Activated CD8-positive, alpha-beta memory T cell treated with anti-CD3 and anti-CD28 coated beads, Interleukin-2, amount 50 U/mL, for 24 hours (primary cell): ENCODE data around the gene C1QTNF1.
A peak's percentile ranks its signal among the peaks of the same experiment; 100 is the strongest.

Experiments used
- DNase-seq: peaks from one replicate; pipeline ENCODE4 v3.0.0-alpha.2; 2020; ENCODE audit errors: extremely low read depth

Gene C1QTNF1

DNA sequence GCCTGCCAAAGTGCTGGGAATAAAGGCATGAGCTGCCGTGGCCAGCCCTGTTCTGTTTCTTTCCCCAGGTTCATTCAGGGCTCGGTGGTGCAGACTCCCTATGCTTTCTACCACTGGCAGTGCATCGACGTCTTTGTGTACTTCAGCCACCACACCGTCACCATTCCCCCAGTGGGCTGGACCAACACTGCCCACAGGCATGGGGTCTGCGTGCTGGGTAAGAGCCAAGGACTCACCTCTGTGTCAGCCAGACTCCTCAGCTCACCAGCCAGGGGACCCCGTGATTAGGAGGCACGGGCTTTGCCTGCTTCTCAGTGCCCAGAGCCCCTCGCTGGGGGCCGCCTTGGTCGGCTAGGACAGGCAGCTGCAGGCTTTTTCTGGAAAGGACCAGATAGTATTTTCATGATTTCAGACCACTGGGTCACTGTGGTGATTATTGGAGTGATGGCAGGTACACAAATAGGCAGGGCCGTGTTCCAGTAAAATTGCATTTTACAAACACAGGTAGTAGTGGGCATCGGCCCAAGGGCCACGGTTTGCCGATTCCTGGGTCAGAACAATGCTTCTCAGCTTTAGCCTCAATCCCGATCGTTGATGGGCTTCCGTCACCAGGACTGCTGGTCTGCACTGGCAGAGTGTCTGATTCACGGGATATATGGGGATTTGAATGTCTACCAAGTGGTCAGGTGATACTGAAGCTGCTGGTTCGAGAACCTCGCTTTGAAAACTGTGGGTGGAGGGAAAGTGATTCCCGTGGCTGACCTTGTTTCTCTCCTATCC, 55.6 kb downstream of the C1QTNF1 start:
- no peak for DNase-seq

DNA sequence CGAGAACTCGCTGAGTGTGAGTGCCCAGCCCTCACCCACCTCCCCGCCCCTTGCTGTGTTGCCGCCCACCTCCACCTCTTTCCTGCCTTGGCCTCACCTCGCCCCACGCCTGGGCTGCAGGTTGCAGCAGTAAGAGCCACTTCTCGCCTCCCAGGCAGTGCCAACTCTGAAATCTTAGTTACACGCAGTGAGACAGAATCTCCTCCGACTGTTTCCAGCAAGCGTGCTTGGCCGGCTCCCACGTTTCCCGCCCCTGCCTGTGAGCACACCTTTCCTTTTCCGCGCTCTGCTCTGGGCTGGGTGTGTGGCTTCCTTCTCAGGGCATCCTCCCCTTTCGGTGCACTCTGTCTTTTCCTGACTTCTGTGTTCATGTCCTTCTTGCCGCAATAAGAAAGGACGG, 56.4 kb downstream of the C1QTNF1 start:
- DNase-seq: no peak

DNA sequence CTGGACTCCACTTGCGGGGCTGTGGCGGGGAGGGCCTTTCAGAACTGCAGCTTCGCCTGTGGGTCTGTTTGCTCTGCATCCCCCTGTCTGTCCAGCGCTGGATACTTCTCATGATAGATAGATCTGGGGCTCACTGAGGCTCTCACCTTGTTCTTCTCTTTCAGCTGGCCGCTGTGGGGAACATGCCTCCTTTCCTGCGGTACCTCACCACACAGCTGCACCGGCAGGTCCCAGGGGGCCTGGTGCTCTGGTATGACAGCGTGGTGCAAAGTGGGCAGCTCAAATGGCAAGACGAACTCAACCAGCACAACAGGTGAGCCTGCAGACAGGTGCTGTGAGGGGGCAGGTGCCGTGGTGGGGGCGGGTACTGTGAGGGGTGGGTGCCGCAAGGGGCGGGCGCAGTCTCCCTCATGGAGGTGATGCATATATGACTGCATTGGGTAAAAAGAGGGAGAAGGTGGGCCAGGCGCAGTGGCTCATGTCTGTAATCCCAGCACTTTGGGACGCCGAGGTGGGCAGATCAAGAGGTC, 56.9 kb downstream of the C1QTNF1 start:
- DNase-seq: no peak

DNA sequence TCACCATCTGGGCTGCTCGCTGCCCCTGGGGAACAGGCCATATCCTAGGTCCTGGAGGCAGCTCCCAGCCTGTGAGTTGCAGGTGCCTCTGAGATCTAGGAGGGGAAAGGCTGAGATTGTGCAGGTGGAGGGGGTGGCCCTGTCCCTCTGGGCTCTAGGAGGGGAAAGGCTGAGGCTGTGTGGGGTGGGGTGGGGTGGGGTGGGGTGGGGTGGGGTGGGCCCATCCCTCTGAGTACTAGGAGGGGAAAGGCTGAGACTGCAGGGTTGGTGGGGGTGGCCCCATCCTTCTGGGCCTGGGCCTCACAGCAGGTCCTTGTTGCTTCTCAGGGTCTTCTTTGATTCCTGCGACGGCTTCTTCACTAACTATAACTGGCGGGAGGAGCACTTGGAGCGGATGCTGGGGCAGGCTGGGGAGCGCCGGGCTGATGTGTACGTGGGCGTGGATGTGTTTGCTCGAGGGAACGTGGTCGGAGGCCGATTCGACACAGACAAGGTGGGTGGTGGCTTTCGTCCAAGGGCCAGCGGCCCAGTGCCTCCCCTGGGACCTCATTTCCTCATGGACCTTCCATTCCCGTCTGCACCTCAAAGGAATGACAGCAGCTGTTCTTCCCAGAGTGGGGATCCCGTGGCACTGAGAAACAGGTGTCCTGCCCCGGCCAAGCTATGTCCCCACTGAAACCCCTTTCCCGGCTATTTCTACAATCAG, 57.8 kb downstream of the C1QTNF1 start:
- no peak for DNase-seq

DNA sequence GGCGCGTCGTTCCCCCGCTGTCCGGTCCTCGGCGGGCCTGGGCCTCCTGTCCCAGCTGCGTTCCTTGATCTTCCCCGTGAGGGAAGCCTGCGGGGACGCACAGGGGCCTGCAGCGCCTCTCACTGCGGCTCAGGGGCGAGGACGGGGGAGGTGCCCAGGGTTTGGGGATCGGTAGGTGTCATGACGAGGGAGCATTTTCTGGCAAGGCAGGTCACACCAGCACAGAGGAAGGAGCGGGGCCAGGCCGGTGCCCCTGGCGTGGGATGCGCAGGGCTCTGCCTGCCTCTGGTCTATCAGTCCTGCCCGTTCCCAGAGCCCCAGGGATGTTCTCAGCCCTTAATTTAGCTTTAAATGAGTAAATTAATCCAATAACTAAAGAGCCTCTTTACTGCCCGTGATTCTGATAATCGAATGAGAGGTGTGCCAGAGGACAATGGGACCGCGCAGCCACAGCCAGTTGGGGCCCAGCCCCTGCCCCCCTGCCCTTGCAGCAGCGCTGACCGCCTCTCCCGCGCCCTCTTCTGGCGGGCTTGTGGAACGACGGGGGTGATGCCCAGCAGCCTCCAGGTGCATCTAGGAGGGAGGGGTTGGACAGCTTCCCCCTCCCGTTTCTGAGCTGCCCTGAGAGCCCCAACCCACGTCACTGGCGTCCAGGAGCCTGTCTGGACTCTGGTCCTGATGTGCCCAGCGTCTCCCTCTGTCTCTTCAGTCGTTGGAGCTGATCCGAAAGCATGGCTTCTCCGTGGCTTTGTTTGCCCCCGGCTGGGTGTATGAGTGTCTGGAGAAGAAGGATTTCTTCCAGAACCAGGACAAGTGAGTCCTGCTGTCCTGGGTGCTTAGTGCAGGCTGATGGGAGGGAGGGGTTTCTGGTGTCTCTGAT, 58.6 kb downstream of the C1QTNF1 start:
- DNase-seq: no peak

GRCh38 chr17:79083191-79083971, 59.4 kb downstream of the C1QTNF1 start:
- no peak for DNase-seq

DNA sequence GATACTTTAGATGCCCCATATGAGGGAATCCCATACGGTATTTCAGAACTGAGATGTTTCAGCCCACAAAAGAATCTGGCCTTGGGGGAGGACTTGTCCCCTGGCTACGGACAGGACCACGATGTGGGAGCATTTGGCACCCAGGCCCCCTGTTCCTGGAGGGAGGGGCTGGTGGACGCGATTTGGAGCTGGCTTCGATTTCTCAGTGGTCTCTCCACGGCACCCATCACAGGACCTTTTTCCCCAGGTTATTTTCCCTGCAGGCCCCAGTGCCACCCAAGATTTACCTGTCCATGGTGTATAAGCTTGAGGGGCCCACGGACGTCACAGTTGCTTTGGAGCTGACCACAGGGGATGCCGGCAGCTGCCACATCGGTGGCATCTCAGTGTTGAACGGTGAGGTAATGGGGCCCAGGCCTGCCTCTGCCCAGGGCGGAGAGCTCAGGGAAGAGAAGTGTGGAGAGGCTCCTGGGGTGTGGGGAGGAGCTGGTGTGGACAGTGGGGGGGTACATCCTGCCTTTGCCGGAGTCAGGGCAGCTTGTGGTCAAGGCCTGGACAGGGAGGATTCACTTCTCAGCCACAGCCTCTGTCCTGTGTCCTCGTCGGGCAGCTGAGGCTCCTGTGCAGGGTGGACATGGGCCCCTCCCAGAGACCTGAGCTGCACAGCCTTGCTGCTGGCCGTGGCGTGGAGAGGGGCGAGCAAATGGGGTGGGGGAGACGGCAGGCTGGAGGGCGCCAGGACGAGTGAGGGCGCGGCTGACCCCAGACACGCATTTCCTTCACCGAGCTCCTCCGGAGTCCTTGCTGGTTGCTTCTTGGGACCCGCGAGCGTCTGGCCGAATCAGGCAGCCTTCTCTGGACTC, 60.6 kb downstream of the C1QTNF1 start:
- DNase-seq: no peak

DNA sequence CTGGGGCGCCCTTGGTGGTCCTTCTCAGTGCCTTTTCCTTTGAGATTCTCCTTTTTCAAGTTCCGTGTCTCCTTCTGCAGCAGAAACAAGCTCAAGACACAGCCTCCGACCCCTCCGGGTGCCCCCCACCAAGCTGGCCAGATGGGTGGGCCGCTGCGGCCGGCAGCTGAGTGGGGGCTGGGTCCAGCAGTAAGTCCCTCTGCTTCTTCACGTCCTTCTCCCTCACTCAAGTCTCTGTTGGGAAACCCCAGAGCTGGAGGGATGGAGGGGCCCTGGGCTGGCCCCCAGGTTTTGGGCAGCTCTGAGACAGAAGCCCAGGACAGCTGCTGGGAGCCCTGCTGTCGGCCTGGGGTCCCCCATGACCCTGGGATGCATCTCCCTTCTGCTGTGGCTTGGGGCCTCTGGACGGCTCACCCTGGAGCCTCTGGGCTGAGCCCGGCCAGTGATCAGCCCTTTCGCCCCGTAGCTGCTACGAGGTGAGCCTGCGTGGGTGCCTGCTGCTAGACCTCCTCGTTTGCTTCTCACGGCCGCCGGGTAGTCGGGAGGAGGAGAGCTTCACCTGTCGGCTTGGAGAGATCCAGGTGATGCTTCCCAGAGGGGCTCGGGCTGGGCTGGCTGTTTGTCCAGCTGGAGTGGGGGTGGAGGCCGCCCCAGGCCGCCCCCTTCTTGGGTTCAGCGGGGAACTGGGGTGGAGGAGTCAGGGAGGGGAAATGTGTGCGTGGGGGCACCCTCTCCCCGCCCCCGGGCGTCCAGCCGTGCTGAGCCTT, 61.4 kb downstream of the C1QTNF1 start:
- DNase-seq: no peak

GRCh38 chr17:79085921-79086551, 62.1 kb downstream of the C1QTNF1 start:
- DNase-seq: no peak

GRCh38 chr17:79086609-79087427, 62.8 kb downstream of the C1QTNF1 start:
- DNase-seq: no peak

DNA sequence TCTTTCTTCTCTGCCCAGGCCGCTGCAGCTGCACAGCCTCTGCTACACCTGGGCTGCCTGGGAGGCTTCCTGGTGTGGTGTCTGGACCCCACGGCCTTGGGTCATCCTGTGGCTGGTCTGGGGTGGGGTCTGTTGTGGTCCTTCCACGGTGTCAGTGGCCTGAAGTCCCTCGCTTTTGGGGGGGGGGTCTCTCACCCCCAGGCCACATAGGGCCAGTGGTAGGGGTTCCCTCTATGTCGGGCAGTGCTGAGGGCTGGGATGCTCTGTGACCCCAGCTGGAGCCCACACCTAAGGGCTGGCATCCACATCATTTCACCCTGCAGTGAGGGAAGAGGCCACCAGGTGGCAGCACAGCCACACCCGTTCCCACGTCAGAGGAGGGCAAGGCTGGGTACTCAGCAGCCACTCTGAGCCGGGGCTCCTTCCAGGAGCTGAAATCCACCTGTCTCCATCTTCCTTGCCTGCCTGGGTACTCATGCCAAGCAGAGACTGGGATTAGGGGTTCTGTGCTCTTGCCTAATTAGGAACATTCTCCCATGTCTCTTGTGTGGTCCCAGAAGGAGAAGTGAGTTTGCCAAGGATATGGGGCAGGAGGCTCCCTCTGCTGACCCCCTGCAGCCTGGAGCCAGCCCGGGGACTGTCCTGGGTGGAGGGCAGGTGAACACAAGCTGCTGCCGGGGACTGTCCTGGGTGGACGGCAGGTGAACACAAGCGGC, 63.6 kb downstream of the C1QTNF1 start:
- DNase-seq: peak; percentile 49

DNA sequence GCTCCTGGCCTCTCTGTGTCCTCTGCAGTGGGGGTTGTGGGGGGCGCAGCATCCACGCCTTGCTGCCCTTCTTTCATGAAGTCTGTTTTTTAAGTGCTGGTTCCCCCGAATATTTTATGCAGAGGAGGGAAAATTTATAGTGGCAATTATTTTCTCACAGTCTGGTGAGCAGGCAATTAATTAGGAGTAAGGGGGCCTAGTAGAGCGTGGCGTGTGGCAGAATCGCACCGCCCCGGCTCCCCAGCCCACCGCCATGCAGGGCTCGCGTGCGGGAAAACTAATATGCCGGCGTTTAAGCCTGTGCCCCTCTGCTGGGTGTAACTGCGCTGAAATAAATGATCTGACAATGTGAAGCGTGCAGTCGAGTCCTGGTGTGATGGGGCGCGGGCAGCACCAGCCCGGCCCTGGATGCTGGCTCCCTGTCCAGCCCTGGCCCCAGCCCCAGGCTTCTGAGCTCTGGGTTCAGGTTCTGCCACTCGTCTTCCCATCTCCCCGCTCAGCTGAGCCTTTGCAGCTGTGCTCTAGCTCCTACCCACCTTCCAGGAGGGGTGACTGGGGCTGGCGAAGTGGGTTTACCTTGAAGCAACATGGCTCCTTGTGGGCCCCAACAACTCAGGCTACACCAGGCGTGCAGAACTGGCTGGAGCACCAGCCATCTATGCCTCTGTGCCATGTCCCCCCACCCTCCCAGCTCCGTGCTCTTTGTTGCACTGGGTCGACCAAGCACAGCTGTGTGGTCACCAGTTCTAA, 64.5 kb downstream of the C1QTNF1 start:
- no peak for DNase-seq

DNA sequence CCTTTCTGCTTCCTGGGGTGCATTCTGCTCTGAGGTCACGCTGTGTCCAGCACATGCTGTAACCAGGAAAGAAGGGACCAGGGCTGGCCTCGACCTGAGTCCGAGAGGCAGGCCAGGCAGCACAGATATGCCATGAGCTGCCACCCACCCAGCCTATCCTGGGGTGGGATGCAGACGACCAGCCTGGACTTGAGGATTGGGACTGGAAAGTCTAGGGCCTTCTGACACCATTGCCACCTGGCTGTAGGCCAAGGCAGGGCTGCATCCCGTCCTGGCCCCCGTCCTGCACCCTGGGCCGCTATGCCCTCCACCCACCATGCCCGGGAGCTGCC, 65.0 kb downstream of the C1QTNF1 start:
- no peak for DNase-seq

DNA sequence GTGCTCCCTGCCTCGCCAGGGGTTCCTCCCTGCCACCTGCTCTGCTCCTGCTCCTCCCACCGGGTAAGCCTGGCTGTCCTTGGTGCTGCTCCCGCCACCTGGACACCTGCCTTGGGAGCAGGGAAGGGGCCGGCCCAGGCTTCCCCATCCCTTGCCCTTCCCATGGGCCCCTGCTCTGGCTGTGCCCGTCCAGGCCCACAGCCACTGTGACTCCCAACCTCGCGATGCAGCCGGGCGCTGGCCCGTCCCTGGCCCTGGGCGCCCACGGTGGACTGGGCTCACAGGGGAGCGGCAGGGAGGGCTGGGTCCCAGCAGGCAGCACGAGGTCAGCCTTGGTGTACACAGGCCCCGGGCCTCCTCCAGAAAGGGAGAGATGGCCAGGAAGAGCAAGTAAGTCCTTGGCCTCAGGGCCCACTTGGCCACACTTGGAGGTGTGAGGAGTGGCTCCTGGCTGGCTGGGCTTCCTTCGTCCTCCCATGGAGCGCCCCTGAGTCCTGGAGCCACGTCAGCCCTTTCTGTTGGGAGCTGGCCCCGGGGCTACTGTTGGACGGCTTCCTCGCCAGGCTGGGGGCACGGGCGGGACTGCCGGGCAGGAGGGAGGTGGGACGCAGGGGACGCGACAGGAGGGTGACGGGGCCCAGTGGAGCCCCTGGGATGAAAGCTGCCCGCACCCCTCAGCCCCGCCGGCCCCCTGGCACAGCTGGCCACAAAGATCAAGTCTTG, 65.9 kb downstream of the C1QTNF1 start:
- no peak for DNase-seq

- no peak for DNase-seq
These were observed 66.7 kb downstream of the C1QTNF1 start for GRCh38 chr17:79090443-79091225.
